ENCODE results near the gene PET100. TPM values are rescaled to one million over a fixed set of nuclear protein-coding genes. Genes with fewer than 3 reads are reported as not detected.

PET100 gene
- total RNA-seq, 1 donor from 2014 or later: 139 TPM

DNA sequence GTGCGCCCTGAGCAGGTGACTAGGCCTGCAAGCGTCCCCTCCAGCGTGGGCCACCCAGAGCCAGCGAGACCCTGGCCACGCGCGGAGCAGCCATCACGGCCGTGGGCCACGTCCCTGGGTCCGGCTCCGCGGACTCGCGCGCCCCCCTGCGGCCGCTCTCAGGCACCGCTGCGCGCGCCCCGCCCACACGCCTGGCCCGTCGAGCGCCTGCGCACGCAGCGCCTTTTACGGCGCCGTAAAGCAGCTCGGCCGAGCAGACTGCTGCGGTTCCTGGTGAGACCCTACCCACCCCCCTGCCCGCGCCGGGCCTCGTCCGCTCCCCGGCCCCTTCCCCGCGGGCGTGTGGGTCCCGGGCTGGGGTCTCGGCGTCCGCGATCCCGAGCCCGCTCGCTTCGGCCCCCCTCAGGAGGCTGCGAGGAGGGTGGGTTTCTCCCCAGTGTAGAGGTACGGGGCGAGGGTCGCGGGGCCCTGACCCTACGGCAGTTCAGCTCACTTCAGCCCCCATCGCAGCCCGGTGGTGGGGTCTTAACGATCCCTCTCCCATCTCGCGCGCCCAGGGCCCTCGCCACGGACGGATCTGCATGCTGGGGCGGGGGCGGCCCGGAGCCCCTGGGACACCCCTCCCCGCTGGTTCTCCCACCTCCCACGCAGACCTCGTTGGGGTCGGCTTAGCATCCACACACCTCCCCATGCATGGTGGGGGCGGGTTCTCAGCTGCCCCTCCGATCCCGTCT is 51.2 kb downstream of the PET100 start, which contains the start of gene TRAPPC5:
TRAPPC5 (plus strand) TSS at position 228 of the 734 bp plus-strand sequence. CDS start 1,421 bp downstream, outside the sequence.
- H3K27me3 Mint-ChIP-seq (ENCODE audit: low read depth): peaks cover 33% of the 10 kb centered on the region
- no peaks in the 10 kb centered on the region for H3K9me3 Mint-ChIP-seq
- H3K4me1 Mint-ChIP-seq: peaks cover 12% of the 10 kb centered on the region
- H3K36me3 Mint-ChIP-seq: peaks cover 13% of the 10 kb centered on the region
- peak within 1 kb of the TSS; percentile 84 for H3K4me3 Mint-ChIP-seq
- TF ChIP-seq, protein P1, sequence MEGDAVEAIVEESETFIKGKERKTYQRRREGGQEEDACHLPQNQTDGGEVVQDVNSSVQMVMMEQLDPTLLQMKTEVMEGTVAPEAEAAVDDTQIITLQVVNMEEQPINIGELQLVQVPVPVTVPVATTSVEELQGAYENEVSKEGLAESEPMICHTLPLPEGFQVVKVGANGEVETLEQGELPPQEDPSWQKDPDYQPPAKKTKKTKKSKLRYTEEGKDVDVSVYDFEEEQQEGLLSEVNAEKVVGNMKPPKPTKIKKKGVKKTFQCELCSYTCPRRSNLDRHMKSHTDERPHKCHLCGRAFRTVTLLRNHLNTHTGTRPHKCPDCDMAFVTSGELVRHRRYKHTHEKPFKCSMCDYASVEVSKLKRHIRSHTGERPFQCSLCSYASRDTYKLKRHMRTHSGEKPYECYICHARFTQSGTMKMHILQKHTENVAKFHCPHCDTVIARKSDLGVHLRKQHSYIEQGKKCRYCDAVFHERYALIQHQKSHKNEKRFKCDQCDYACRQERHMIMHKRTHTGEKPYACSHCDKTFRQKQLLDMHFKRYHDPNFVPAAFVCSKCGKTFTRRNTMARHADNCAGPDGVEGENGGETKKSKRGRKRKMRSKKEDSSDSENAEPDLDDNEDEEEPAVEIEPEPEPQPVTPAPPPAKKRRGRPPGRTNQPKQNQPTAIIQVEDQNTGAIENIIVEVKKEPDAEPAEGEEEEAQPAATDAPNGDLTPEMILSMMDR (IDR thresholded peaks at IDR 0.05; ENCODE audit: unreplicated experiment): peak; percentile 82
- peak; percentile 87 to 95 for DNase-seq (ENCODE audit: low spot score in 2 of 2, unreplicated experiment in 2 of 2)
- H3K27ac Mint-ChIP-seq: peak within 1 kb of the TSS; percentile 87

Small RNAs within 50 kb of the gene (microRNA-seq; reads per million reads assigned to microRNA genes)
- 1.8 reads per million for gene MIR6792

Other genes starting within 250 kb of the PET100 start
- gene PEX11G, start 140.8 kb upstream of the PET100 start, total RNA-seq: 6.5 to 7.3 TPM (median 7.0 TPM) in 3 replicates
- 67.5 to 68.3 TPM (median 67.9 TPM) in 3 replicates for gene ZNF358, start 113.7 kb upstream of the PET100 start, total RNA-seq
- 20.5 to 21.0 TPM (median 20.7 TPM) in 3 replicates for gene MCOLN1, start 107.2 kb upstream of the PET100 start, total RNA-seq
- 100 to 117 TPM (median 112 TPM) in 3 replicates for gene PNPLA6, start 94.1 kb upstream of the PET100 start, total RNA-seq
- gene CAMSAP3, start 33.9 kb upstream of the PET100 start, total RNA-seq: 26.1 to 28.2 TPM (median 26.5 TPM) in 3 replicates
- gene XAB2, start 248 bp upstream of the PET100 start, total RNA-seq: 43.9 to 46.6 TPM (median 44.6 TPM) in 3 replicates
- 1.5 to 2.5 TPM (median 1.7 TPM) in 3 replicates for gene PCP2, start 3.9 kb downstream of the PET100 start, total RNA-seq
- gene STXBP2, start 7.3 kb downstream of the PET100 start, total RNA-seq: 88.1 to 99.0 TPM (median 97.7 TPM) in 3 replicates
- not detected in 3 replicates for gene RETN, start 39.3 kb downstream of the PET100 start, total RNA-seq
- not detected in 3 replicates for gene MCEMP1, start 47.3 kb downstream of the PET100 start, total RNA-seq
- gene TRAPPC5, start 51.0 kb downstream of the PET100 start, total RNA-seq: 83.9 to 93.7 TPM (median 85.2 TPM) in 3 replicates
- not detected in 3 replicates for gene FCER2, start 72.3 kb downstream of the PET100 start, total RNA-seq
- not detected in 3 replicates for gene CLEC4G, start 102.3 kb downstream of the PET100 start, total RNA-seq
- not detected in 3 replicates for gene CD209, start 117.7 kb downstream of the PET100 start, total RNA-seq
- 1.2 to 2.1 TPM (median 1.5 TPM) in 3 replicates for gene CLEC4M, start 133.4 kb downstream of the PET100 start, total RNA-seq
- gene EVI5L, start 200.4 kb downstream of the PET100 start, total RNA-seq: 18.5 to 21.7 TPM (median 19.5 TPM) in 3 replicates
- gene PRR36, start 244.6 kb downstream of the PET100 start, total RNA-seq: 23.4 to 25.1 TPM (median 24.0 TPM) in 3 replicates